Mononuclear cell (primary cell): ENCODE data around the gene GJB3. TPM values are rescaled to one million over a fixed set of nuclear protein-coding genes. Genes with fewer than 3 reads are reported as not detected.
"Not testable (repeated sequence)": the region's sequence is repeated elsewhere in the genome, so short reads cannot be mapped to it uniquely, and the experiment has no call there.

Experiments
- H3K27me3 ChIP-seq: 2 replicates; pipeline ENCODE4 v1.6.0; 2011; ENCODE audit warnings: low read length, control low read depth; ENCODE audit not compliant: insufficient read depth
- H3K4me1 ChIP-seq: 2 replicates; pipeline ENCODE4 v1.5.1; 2011; ENCODE audit warnings: mild to moderate bottlenecking, low read length, control low read depth; ENCODE audit not compliant: insufficient read depth
- H3K4me3 ChIP-seq: 2 replicates; pipeline ENCODE4 v1.5.1; 2011; ENCODE audit warnings: mild to moderate bottlenecking, low read length, moderate library complexity
- H3K9me3 ChIP-seq: 2 replicates; pipeline ENCODE4 v1.5.1; 2011; ENCODE audit warnings: low read depth, mild to moderate bottlenecking, control low read depth, low read length
- total RNA-seq: library from RNA; depleted of rRNA; stranded (reverse); fragments of >200 nt; gene quantifications from one replicate; pipeline ENCODE4 v1.2.3, GENCODE V29; 2012

The GJB3 gene
- total RNA-seq: not detected

GRCh38 chr1:34781071-34781843 is at the start of gene GJB3:
TSS of gene GJB3 (plus strand) at chr1:34781214. CDS start at chr1:34784763, 3,549 bp downstream.
- H3K4me3 ChIP-seq: no peak within 1 kb of the TSS
- H3K9me3 ChIP-seq: no peaks in the 10 kb centered on the region
- peaks cover 41% of the 10 kb centered on the region for H3K27me3 ChIP-seq
- H3K4me1 ChIP-seq: peaks cover 5% of the 10 kb centered on the region

GRCh38 chr1:34732831-34733230 is 48.2 kb upstream of the GJB3 start:
- H3K9me3 ChIP-seq, H3K27me3 ChIP-seq, H3K4me3 ChIP-seq, H3K4me1 ChIP-seq: not testable (repeated sequence)

- H3K27me3 ChIP-seq: no peaks in the 10 kb centered on the region
- no peaks in the 10 kb centered on the region for H3K4me1 ChIP-seq
- no peaks in the 10 kb centered on the region for H3K9me3 ChIP-seq
- H3K4me3 ChIP-seq: no peak overlapping the region
These were observed 44.3 kb upstream of the GJB3 start for GRCh38 chr1:34736692-34737091.

- not testable (repeated sequence) for H3K4me3 ChIP-seq, H3K27me3 ChIP-seq, H3K4me1 ChIP-seq, H3K9me3 ChIP-seq
These were observed 43.8 kb upstream of the GJB3 start for GRCh38 chr1:34737236-34737635.

- Histone ChIP-seq H3K4me1 (no peaks in the 10 kb centered on the region), H3K27me3 (no peaks in the 10 kb centered on the region), H3K4me3 (no peak overlapping the region), H3K9me3 (no peaks in the 10 kb centered on the region)
These were observed 41.4 kb upstream of the GJB3 start for GRCh38 chr1:34739613-34740012.

DNA sequence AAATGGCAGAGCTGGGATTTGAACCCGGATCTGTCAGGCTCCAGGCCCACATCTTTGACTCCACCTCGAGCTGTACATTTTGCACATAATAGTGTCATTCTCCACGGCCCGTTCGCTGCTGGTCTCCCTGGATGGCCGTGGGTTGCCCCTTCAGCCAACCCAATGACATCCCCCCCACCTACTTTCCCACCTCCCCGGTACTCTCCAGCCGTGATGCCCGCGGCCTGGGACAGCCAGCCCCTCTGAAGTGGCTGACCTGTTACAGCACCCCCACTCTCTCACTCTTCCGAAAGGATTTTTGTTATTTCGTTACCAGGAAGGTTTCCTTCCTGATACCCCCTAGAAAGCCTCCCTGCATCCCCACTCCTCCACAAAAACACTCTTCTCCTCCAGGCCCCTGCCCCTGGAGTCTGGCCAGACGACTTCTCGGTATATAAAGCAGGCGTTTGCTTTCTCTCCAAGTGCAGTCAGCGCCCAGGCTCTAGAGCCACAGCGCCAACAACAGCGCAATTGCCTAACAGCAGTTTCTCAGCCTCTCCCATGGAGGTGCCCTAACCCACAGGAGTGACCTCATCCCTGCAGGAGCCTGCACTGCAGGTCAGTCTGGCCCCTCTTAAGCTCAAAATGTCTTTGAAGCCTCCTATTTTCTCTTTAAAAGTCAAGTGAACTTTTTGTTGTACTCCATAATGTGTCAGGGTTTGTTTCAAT is 40.7 kb upstream of the GJB3 start:
- H3K27me3 ChIP-seq: no peaks in the 10 kb centered on the region
- no peak overlapping the region for H3K4me3 ChIP-seq
- H3K4me1 ChIP-seq: no peaks in the 10 kb centered on the region
- H3K9me3 ChIP-seq: no peaks in the 10 kb centered on the region

DNA sequence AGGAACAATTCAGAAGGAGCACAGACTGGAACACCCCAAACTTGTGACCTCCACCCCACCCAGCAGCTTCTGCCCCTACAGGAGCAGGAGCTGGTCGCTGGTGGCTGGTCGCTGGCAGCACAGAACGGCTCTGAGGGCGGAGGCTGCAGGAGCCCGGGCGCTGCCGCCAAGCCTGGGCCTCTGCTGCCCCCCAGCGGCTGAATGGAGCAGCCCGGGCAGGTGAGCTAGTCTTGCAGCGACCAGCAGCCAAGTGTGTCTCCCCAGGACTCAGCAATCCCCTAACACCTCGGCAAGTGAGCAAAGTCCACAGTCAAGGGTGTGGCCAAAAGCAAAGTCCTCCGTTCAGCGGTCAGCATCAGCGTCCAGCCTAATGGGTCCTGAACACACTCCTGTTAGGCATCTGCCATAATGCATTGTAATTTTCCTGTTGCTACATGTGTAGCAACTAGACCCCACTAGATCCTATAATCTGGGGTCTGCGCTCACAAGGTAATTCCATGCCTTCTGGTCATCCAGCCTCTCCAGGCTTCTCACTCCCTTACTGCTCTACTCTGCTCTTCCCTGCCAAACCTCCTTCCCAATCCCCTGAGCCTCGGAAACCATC is 38.2 kb upstream of the GJB3 start:
- H3K9me3 ChIP-seq: no peaks in the 10 kb centered on the region
- no peaks in the 10 kb centered on the region for H3K4me1 ChIP-seq
- H3K27me3 ChIP-seq: no peaks in the 10 kb centered on the region
- no peak overlapping the region for H3K4me3 ChIP-seq

- Histone ChIP-seq H3K27me3 (no peaks in the 10 kb centered on the region), H3K9me3 (no peaks in the 10 kb centered on the region), H3K4me3 (no peak overlapping the region), H3K4me1 (no peaks in the 10 kb centered on the region)
These were observed 37.2 kb upstream of the GJB3 start for GRCh38 chr1:34743775-34744174.

DNA sequence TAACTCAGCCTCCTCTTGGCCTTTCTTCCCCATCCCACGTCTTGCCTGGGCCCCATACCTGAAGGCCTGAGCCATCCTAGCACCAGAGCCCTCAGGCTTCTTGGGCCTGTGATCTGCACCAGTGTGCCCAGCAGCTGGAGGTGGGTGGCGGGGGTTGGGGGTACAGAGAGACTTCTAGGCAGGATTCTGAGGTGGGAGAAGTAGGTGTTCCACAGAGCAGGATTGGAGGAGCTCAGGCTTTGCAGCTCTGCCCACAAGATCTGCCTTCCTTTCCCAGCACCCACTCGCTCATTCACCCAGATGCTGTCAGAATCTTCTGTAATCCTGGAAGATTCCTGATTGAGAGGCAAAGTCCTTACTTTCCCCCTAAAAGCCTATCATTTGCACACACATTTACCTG is 36.2 kb upstream of the GJB3 start:
- Histone ChIP-seq H3K4me3 (no peak overlapping the region), H3K4me1 (no peaks in the 10 kb centered on the region), H3K9me3 (no peaks in the 10 kb centered on the region), H3K27me3 (no peaks in the 10 kb centered on the region)

- H3K27me3 ChIP-seq: no peaks in the 10 kb centered on the region
- H3K4me1 ChIP-seq: no peaks in the 10 kb centered on the region
- H3K4me3 ChIP-seq: no peak overlapping the region
- no peaks in the 10 kb centered on the region for H3K9me3 ChIP-seq
These were observed 35.3 kb upstream of the GJB3 start for GRCh38 chr1:34745666-34746065.

DNA sequence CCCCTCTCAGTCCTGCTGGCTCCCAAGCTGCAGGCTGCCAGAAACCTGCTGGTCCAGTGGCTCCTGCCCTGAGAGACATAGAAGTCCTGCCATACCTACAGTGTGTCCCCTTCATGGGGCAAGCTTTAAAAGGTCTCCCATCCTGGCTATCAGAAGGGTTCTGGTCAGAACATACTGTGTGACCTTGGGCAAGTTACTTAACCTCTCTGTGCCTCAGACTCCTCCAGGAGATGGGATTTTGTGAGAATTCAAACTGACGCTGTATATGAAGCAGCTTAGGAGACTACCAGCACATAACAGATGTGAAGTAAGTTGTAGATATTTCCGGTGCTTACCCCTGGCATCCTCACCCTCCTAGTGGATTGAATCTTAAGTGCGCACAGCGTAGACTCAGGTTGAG is 34.9 kb upstream of the GJB3 start:
- H3K4me1 ChIP-seq: no peaks in the 10 kb centered on the region

GRCh38 chr1:34746785-34747637 is 34.0 kb upstream of the GJB3 start:
- Histone ChIP-seq H3K4me3 (no peak overlapping the region), H3K4me1 (no peaks in the 10 kb centered on the region), H3K27me3 (no peaks in the 10 kb centered on the region), H3K9me3 (no peaks in the 10 kb centered on the region)

More for the DNA sequence above, 34.9 kb upstream of the GJB3 start:
- H3K27me3 ChIP-seq: no peaks in the 10 kb centered on the region
- no peak overlapping the region for H3K4me3 ChIP-seq
- H3K9me3 ChIP-seq: no peaks in the 10 kb centered on the region

GRCh38 chr1:34747638-34747941 is 33.4 kb upstream of the GJB3 start:
- Histone ChIP-seq H3K4me1 (no peaks in the 10 kb centered on the region), H3K27me3 (no peaks in the 10 kb centered on the region), H3K4me3 (no peak overlapping the region), H3K9me3 (no peaks in the 10 kb centered on the region)

DNA sequence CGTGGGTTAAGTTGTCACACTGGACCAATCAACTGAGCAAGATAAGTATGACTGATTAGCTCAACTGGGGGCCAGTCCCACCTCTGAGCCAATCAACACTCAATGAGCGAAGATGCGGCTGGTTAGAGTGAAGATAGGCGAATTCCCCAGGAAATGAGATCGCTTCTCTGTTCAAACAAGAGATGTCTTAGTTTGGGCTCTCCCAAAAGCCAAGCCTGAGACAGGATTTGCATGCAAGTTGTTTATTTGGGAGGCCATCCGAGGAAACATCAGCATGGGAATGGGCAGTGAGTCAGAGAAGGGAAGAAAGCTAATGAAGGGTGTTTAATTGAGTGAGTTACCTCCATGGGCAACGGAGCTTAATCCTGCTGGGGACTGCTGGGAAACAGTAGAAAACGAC is 31.0 kb upstream of the GJB3 start:
- Histone ChIP-seq H3K27me3 (no peaks in the 10 kb centered on the region), H3K9me3 (no peaks in the 10 kb centered on the region), H3K4me3 (no peak overlapping the region), H3K4me1 (no peaks in the 10 kb centered on the region)

GRCh38 chr1:34750610-34751009 is 30.4 kb upstream of the GJB3 start:
- no peaks in the 10 kb centered on the region for H3K9me3 ChIP-seq
- no peaks in the 10 kb centered on the region for H3K27me3 ChIP-seq
- H3K4me3 ChIP-seq: no peak overlapping the region

More at GRCh38 chr1:34750610-34751009, 30.4 kb upstream of the GJB3 start:
- H3K4me1 ChIP-seq: no peaks in the 10 kb centered on the region
